Stimulated activated CD4-positive, alpha-beta T cell treated with anti-CD3 and anti-CD28 coated beads, Interleukin-4, amount 100 ng/mL, for 1 hour (primary cell): ENCODE results near the gene ZNF804B.

ENCODE experiments used
- DNase-seq: peaks from one replicate; pipeline ENCODE4 v3.0.0-alpha.2; 2020

Gene ZNF804B

DNA sequence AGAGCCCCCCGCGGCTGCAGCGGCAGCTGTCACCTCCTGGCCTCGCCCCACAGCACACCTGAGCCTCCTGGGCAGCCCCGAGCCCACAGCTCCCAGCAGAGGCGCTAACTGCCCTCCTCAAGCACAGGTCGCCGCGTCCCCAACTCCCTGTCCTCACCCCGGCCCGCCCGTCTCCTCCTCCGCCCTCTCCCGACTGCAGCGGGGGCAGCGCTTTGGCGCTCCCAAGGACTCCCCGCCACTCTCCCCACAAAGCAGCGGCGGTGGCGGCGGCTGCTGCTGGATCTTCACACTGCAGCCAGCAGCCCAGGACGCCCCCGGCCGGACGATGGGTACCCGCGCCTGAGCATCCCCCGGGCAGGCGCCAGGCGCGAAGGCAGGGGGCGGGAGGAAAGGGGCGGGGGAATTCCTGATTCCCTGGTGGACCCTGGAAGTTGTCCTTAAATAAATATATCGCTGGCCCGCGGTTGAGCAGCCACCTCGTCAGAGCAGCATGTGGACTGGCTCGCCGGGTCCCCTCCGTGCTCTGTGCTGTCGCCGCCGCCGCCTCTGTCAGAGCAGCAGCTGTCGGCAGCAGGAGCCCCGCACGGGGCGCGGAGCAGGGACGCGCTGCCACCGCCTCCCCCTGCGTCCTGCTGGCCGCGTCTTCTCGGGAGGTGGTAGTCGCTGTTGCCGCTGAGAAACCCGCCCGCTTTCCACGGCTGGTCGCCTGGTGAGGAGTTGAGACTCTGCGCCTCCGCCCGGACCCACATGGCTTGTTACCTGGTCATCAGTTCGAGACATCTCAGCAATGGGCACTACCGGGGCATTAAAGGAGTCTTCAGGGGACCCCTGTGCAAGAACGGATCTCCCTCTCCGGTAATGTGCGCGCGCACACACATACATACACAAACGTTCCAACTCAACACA, at the start of gene ZNF804B:
Gene ZNF804B, plus strand, starts transcription at position 471 of the 906 bp plus-strand sequence. Its CDS starts 277 bp downstream, at position 748.
- no peak for DNase-seq

DNA sequence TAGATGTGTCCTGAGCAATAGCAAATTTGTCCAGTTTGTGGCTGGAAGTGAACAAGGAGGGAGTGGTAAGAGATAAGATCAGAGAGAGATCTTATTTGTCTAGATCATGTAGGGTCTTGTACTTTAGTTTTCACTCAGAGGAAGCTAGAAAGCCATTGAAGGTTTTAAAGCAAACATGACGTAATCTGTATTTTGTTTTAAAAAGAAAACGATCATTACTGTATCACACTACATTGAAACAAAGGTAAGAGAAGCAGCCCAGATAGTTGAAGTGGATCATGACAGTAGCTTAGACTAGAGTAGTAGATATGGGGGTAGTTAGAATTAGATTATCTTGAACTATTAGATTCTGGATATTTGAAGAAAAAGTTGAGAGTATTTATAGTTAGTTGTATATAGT, 23.6 kb upstream of the ZNF804B start:
- no peak for DNase-seq

DNA sequence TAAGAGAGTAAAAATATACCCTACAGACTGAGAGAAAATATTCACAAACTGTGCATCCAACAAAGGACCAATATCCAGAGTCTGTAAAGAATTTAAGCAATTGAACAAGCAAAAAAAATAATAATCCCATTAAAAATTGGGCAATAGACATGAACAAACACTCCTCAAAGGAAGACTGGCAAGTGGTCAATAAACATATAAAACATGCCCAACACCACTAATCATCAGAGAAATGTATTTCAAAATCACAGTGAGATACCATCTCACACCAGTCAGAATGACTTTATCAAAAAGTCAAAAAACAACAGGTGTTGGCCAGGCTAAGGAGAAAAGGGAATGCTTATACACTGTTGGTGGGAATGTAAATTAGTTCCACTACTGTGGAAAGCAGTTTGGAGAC, 21.9 kb upstream of the ZNF804B start:
- DNase-seq: no peak

DNA sequence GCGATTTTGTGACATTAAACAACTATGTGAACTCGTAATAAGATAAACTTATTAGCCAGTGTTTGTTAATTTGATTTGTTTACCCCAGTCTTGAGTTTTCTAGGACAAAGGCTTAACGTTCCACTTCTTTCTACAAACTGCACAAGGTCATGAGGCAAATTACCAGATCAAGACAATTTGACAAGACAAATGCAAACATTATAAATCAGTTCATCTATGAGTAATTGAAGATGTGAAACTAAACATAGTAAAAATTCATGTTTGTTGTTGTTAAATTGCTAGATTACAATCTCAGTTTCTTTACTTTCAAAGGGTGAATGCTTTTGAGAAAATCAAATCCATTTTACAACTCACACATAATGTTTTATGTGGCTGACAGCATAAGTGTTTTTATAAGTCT, 13.4 kb upstream of the ZNF804B start:
- DNase-seq: no peak

DNA sequence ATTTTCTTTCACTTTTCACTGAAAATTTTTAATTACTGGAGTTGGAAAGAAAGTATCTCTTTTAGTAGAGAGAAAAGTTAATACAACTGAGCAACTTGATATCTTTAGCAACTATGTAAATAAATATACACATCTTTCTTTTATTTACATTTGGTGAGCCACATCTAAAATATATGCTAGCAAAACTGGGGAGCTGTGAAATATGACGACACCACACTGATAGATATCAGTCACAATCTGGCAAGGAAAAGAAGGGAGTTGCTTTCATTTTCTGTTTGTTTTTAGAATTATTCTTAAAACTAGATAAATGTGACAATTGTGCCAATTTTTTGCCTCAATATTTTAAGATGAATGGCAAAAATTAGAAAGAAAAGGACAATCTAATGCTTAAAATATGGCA, 2.7 kb upstream of the ZNF804B start:
- DNase-seq: no peak

DNA sequence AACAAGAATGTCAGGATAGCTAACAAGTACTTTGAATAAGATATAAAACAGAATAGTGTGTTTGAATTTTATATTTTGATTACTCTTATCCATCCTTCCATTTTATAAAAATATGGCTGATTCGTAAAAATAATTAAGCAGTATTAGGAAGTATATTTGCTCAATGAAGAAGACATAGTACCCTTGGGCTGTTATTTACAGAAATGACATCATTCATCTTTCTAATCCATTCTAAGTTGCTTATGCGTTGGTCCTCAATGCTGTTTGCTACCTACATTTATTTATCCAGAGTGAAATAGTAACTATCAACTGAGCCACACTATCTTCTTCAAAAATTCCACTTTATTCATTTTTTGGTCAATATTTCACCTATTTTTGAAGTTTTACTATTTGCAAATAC, 2.1 kb upstream of the ZNF804B start:
- no peak for DNase-seq

DNA sequence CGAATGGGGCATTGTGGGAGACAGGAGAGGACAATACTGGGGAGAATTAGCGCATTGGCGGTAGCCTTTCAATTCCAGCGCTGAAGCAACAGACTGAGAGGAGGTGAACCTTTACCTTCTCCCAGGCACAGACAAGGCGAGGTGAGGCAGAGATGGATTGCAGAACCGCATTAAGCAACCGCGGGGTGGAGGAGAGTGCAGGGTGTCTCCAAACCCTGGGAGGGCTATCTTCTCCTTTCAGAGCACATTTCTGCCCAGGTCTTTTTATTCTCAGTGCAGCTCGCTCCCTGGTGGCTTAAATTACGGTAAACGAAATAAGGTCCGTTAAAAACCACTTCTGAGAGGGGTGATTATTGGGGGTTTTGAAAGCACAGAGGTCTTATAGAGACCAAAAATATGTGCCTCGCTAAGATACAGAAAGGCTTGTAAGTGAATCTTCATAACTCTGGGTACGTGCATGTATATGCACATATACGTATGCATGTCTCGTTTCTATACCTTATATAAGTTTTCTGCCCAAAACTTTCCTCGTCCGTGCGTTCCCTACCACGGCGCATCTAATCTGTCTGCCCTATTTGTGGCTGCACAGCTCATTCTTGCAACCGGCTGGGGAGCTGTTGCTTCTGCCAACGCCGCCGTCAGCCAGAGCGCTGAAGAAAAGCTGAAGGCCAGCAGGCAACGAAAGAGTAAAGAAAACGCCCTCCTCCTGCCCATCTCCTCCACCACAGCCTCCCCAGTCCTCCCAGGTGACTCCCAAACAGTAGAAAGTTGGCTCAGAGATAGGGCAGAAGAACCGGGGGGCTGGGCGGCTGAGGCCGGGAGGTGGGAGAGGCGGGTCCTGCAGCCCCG, 895 bp upstream of the ZNF804B start:
- no peak for DNase-seq

DNA sequence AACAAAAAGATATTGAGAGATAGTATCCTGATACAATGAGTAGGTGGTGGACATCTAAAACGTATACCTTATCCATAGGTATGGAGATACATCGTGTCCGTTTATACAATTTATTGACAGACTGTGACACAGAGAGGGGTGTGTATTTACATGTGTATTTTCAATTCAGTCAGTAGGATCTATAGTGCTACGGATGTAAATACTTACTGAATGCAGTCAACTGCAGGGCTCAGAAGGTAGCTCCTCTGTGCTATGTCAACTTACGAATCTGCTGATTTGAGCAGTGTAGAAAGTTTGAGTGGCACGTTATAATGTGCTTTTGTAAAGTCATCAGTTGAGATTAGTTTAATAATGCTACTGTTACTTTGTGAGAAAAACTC, 626 bp downstream of the ZNF804B start:
- no peak for DNase-seq

DNA sequence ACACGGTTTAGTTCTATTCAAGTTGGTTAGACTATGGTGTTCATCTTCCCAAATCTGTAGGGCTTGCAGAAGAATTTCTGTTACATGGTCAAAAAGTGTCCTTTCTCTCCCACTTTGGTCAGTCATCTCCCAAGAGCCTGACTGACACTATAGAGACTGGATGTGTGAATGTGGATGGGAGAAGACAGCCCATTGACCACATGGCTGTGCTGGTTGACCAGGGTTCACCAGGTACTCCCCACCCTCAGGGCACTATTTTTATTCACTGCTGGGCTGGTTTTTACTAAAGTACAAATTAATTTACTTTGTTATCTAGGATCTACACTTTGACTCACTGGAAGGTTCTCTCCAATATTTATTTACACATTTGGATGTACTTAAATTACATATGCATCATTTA, 2.3 kb downstream of the ZNF804B start:
- DNase-seq: no peak

DNA sequence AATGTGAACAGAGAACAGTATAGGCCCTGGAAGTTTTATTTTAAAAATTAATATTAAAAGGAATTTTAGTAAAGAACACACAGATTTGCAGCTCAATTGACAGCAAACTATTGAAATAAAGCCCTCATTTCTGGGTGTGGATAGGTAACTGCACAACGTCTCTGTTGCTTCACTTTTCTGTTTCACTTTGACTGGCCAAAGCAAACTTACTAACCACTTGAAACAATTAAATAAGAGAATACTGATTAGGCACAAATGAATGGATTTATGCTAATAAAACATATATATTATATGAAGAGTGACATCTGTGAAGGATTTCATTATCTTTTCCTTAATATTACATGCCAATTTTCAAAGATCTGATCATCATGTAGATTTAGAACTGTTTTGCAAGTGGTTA, 11.9 kb downstream of the ZNF804B start:
- no peak for DNase-seq

DNA sequence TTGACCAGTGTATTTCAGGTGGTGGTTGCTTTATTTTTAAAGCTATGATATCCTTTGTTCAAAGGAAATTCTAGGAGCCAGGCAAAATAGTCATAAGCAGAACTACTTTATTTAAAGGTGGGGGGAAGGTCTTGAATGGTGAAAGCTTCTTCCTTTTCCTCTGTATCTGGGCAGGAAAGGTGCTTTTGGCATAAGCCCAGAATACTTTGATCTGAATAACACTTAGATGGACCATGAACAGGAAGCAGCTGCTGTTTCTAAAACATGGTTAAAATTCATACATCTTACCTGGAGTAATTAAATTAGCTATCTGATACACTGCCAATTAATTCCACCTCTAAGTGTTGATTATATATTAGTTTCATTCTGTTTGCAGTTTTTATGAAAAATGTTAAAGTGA, 13.3 kb downstream of the ZNF804B start:
- no peak for DNase-seq

DNA sequence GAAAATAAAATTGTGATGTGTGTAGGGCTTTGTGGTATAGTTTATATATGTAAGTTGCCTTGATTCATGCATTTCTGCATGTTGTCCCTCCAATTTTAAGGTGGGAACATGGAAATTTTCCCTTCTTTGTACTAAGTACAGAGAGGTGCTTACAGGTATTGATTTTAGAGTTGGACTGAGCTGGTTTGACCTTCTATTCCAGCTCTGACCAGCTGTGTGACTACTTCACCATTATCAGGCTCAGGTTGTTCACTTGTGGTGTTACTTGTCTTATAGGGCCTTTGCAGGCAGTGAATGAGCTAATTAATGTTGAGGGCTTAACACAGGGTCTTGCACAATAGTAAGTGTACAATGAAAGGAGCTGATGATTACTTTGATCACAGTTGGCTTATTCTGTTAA, 16.3 kb downstream of the ZNF804B start:
- no peak for DNase-seq

DNA sequence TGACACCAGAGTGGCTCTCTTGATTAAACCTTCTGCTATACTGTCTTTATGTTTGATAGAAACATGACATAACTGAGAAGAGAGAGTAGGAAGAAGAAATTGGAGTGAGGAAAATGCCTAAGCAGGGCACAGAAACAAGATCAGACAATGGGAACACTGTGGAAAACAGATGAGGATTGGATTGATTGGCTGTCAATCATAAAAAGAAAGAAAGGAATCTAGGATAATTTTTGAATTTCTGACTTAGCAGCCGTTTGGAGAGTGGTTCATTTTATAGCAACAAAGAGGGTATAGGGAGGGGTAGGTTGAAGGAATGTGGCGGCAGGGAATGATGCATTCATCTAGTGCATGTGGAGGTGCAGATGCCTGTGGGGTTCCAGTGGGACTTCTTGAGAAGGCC, 28.3 kb downstream of the ZNF804B start:
- DNase-seq: no peak

DNA sequence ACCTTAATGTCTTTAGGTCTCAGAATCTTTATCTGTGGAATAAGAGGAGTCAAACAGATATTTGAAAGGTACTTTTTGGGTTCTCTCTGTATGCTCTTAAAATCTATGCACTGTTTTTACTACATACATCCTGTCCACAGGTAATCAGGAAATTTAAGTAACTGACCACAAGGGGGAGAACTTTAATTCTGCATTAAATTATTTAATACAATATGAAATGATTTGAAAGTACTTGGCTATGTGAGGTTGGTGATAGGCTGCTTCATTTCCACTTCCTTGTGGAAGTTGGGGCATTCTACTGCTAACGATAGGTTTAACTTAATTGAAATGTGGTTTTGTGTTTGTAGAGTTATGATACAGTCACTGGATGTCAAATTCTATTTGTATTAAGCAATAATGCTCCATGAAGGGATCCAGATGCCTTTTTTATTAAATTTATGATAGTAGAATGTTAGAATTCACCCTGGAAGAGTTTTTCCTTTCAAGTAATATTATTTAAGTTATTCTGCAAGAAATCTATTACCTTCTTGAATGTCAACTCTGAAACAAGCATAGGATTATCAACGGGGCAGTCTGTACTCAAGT, 30.1 kb downstream of the ZNF804B start:
- DNase-seq: no peak

DNA sequence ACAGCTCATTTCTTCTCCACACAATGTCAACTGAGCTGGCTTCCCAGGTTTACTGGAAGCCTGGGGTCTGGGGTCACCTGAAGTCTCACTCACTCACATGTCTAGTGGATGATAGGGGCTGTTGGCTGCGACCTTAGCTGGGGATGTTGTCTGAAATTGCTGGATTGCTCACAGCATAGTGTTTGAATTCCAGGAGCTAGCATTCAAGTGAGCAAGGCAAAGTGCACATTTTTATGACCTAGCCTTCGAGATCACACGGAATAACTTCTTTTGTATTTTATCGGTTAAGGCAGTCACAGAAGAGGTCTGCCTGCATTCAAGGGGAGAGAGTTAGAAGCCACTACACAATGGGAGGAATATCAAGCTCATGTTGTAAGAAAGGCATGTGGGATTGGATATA, 32.4 kb downstream of the ZNF804B start:
- no peak for DNase-seq

DNA sequence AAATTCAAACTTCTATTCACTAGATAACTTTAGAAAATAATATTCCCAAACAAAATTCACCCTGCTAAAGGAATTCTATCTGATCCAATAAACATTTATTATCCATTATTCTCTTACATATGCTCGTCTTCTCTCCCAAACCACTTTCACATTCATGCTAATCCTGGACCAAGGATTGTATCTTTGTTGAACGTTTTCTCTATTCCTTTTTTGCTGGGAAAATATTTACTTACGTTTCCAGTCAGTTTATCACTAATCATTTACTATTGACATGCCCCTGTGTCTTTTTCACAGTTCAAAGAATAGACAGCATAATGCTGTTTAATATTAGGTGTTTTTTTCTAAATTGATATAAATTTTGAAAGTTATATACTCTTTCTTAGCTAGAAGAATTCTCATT, 32.9 kb downstream of the ZNF804B start:
- DNase-seq: no peak

DNA sequence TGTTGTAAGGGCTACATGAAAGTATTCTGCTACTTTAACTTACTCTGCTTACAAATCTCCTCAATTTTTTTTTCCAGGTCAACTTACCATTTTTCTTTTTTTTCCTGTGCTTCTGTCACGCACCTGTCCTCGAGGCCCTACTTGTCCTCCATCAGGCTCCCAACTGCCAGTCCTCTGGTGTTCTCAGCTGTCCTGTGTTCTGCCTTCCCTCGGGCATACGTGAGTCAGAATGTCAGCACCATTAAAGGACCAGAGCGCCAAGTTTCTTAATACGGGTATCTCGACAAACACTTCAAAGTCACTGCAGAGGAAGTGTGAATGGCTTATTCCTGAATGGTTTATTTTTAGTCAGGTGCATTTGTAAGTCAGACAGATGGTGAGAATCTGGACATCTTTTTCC, 36.1 kb downstream of the ZNF804B start, which contains the start of gene TEX47:
Gene TEX47, minus strand, starts transcription at position 185 of the 400 bp plus-strand sequence. CDS start 795 bp downstream, outside the sequence.
- no peak for DNase-seq

DNA sequence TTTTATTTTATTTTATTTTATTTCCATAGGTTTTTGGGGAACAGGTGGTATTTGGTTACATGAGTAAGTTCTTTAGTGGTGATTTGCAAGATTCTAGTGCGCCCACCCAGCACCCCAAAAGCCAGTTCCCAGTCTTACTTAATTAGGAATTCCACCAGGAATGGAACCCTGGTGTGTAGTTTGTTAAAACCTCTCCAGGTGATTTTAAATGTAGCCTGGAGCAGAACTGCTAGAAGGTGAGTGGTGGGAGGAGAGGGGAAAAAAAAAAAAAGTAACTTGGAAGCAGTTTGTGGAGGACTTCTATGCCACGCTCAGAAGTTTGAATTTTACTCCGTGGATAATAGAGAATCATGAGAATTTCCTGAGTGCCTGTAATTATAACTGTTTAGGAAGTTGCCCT, 41.5 kb downstream of the ZNF804B start:
- DNase-seq: no peak

DNA sequence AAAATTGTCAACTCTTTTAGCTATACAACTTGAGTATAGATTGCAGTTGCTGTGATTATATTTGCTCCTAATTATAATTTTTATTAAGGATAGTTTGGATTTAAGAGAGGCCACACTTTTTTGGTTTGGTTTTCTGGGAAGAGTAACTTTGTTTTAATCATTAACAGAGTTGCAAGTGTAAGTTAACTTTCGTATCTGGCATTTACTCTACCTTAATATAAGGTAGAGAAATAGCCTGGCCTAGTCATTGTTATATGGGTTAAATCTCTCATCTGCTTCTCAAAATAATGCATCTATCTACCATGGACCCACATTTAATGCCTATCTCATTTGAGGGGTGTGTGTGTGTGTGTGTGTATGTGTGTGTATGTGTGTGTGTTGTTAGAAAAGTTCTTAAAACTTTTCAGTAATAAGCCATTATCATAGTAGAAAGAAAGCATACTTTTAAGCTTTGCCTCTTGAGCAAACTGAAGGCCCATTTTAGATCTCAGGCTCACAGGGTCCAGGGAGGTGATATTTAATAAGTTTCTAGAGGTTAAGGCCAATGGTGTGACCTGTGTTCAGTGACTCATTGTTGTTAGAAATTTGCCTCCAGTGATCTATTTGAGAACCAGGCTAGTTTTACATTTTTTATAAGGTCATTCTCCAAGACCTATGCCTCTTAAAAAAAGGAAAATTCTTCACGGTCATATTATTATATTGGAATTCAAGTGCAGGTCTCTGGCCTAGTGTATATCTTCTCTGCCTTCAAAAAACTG, 47.0 kb downstream of the ZNF804B start:
- no peak for DNase-seq

DNA sequence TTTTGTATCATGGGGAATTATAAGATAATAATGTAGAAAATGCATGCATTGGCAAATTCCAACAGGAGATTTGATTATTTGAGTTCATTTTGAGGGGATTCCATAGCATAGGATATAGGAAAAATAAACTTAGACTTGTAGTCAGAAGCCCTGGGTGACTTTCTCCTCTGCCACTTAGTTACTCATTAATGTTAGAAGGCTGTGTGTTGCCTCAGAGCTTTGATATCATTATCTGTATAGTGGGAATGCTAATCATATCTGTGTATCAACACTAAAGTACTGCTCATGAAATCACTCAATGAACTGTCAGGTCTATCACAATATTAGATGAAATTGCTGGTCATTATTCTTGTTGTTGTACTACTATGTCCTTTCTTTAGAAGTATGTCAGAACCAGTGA, 59.1 kb downstream of the ZNF804B start:
- no peak for DNase-seq

DNA sequence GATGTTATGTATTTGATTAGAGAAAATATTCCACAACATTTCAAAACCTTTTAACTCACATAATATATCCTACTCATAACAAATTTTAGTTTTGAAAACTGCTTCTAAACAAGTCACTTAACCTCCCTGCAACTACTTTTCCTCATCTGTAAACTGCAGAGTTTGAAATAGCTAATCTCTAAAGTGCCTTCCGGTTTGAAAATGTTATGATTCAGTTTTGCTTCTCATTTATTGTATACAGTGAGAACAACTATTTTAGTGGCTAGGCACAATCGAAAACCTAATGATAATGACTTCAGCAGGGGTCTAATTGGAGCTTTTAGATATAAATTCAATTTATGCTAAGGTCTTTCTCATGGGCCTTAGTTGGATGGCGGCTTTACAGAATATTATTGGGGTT, 66.7 kb downstream of the ZNF804B start:
- DNase-seq: no peak

DNA sequence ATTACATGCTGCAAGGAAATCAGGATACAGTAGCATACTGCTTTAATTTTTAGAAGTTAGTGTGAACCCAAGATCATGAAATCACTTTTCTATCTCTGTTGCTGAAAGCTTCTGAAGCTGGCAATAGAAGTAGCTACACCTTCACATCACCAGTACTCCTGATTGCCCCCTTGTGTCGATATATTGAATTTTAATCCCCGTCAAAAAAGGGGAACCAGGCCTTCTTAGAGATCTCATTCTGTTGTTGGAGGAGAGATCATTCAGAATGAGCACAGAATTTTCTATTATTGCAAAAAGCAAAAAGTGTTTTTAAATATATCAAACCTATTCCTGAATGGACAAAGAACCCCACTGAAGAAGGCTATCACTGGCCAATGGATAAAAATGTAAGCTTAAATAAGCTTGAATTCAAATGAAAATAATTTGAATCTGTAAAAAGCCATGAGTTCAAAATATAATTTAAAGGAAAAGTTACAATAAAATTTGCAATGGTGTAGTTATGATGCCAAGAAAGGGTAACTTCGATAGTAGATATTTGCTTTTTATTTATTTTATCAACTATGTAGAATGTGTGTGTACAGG, 75.7 kb downstream of the ZNF804B start:
- no peak for DNase-seq
